D721Med (cell line): ENCODE data around the gene CALHM5.

Source experiments
- DNase-seq: peaks from one replicate; pipeline ENCODE4 v3.0.0; 2011; ENCODE audit warnings: low spot score; ENCODE audit not compliant: insufficient read length
- FAIRE-seq: peaks from 2 replicates; lab custom pipeline; 2011; peaks lifted over from hg19 to GRCh38; lab: Jason Lieb, UNC
- CTCF ChIP-seq: IDR thresholded peaks from 2 replicates; pipeline ENCODE4 v1.5.1; 2012; ENCODE audit warnings: mild to moderate bottlenecking, control low read depth; ENCODE audit not compliant: insufficient read depth; ENCODE audit errors: missing control alignments

The CALHM5 gene

GRCh38 chr6:116560130-116560529, 48.7 kb downstream of the CALHM5 start:
- FAIRE-seq (no peak), DNase-seq (no peak)
- no peak for TF ChIP-seq CTCF

DNA sequence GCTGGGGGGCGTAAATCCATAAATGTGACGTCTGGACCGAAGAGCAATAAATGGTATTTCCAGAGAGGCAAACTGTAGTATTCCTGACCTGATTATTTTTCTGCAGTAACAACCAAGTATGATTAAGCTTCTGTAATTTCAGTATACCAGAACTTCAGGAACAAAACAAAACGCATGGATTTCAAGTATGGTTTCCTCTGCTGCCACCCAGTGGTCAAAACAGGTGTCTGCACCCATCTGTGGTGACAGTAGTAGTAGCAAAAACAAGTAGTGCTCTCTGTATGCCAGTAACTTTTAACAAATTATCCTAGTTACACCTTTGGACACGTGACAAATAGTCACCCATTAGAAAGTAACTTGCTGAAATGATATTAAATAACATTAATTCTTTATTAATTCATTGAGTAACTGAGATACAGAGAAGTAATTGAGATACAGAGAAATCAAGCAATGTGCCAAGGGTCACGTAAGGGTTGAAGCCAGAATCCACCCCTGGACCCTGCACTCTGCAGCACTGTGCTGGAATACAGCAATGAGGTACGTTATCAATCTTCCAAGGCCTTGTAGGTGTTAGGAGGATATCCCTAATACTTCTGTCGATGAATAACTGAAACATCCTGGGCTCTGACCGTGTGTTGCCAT, 50.1 kb downstream of the CALHM5 start:
- no peak for FAIRE-seq
- DNase-seq: no peak
- TF ChIP-seq CTCF: peak; percentile 86

DNA sequence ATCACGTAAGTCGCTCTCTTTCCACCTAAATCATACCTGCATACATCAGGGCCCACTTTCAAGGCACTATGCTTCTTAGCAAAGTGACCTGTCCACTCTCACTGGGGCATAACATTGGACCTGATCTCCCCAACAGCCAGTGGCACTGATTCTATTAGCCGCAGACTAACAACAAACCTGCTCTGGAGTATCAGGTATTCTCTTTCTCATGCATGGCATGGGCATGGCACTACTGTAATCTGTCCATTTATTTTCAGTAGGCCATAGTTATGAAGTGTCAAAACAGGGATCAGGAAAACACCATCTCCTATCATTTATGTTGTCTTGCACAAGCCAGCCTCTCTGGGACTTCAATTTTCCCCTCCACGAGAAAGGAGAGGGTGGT, 50.6 kb downstream of the CALHM5 start:
- no peak for TF ChIP-seq CTCF
- DNase-seq (no peak), FAIRE-seq (no peak)

DNA sequence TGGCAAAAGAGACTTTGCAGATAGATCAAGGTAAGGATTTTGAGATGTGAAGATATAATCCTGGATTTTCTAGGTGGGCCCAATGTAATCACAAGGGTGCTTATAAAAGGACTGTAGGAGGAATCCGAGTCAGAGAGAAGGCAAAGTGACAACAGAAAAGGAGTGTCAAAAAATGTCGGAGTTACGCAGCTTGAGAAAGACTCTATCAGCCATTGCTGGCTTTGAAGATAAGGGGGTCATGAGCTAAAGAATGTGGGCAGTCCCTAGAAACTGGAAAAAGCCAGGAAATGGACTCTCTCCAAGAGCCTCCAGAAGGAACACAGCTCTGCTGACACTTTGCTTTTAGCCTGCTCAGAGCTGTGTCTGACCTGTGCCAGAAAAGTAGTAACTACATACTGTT, 51.2 kb downstream of the CALHM5 start:
- TF ChIP-seq CTCF: no peak
- DNase-seq (no peak), FAIRE-seq (no peak)

DNA sequence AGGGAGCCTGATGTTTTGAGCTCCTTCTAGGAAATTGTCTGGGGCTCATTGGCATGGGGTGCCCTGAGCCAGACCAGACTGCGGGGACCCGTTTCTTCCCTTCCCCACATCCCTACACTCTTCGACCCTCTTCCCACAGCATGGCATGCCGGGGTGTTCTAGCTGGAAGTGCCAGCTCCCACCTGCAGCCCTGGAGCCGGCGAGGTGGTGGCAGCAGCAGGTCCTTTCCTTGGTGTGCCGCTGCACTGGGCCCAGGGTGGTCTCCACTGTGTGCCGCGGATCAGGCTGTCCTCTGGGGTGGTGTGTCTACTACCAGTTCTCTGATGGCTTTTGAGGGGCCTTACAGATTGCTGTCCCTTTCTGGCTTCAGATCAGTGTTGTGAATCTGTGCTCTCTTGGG, 52.4 kb downstream of the CALHM5 start:
- no peak for TF ChIP-seq CTCF
- FAIRE-seq: no peak
- DNase-seq: no peak

GRCh38 chr6:116564311-116564710, 52.9 kb downstream of the CALHM5 start:
- TF ChIP-seq CTCF: no peak
- DNase-seq: no peak
- FAIRE-seq: no peak

- no peak for TF ChIP-seq CTCF
- DNase-seq: no peak
- FAIRE-seq: no peak
These were observed 53.8 kb downstream of the CALHM5 start for GRCh38 chr6:116564921-116565872.
